Suprapubic skin (tissue), 4 donors: Measurements from ENCODE around the gene RAB35. TPM values are rescaled to one million over a fixed set of nuclear protein-coding genes. Genes with fewer than 3 reads are reported as not detected.

Source experiments
- DNase-seq, 2 donors: peaks; one replicate each; pipeline ENCODE4 v3.0.0-alpha.2; 2019; ENCODE audit warnings: low spot score in 2 of 2
- H3K27ac ChIP-seq: fragments of 200-600 bp; sonication (generic); one replicate; pipeline ENCODE4 v1.5.1; 2019
- H3K27me3 ChIP-seq: fragments of 200-600 bp; sonication (generic); one replicate; pipeline ENCODE4 v1.5.1; 2019
- H3K36me3 ChIP-seq: fragments of 200-600 bp; sonication (generic); one replicate; pipeline ENCODE4 v1.5.1; 2019
- H3K4me1 ChIP-seq: fragments of 200-600 bp; sonication (generic); one replicate; pipeline ENCODE4 v1.5.1; 2019
- H3K4me3 ChIP-seq: fragments of 200-600 bp; sonication (generic); one replicate; pipeline ENCODE4 v1.5.1; 2019; ENCODE audit warnings: mild to moderate bottlenecking
- H3K9me3 ChIP-seq: fragments of 200-600 bp; sonication (generic); one replicate; pipeline ENCODE4 v1.5.1; 2019
- EP300 ChIP-seq: sonication (generic); formaldehyde crosslinking; IDR thresholded peaks from one replicate; pipeline ENCODE4 v1.6.1; 2017; ENCODE audit warnings: antibody characterized with exemption
- POLR2A ChIP-seq, 2 donors: fragments of 450-650 bp; IDR thresholded peaks; one replicate each; pipeline ENCODE4 v1.6.1; 2017; ENCODE audit warnings: antibody characterized with exemption in 2 of 2, mild to moderate bottlenecking in 2 of 2, moderate library complexity in 2 of 2
- POLR2AphosphoS5 ChIP-seq, 3 donors: sonication (generic); formaldehyde crosslinking; IDR thresholded peaks; one replicate each; pipeline ENCODE4 v1.6.1; 2017; ENCODE audit warnings: antibody characterized with exemption in 3 of 3
- WGBS: methylation state at CpG from one replicate; pipeline ENCODE4 v1.1.5; 2018; 5-methylcytosine and 5-hydroxymethylcytosine counted together
- total RNA-seq, 4 donors: library from RNA; depleted of rRNA; stranded (reverse); fragments of >200 nt; gene quantifications; one replicate each; pipeline ENCODE4 v1.1.0, GENCODE V29; 2016
- TF ChIP-seq, protein P1 (sequence below), 2 donors: fragments of 200-600 bp in 1 of 2; fragments of 450-650 bp in 1 of 2; sonication (generic) in 1 of 2; IDR thresholded peaks; one replicate each; pipeline ENCODE4 v1.5.1; 2016 to 2019; ENCODE audit warnings: antibody characterized with exemption in 2 of 2, mild to moderate bottlenecking in 1 of 2, moderate library complexity in 1 of 2

Gene RAB35
- total RNA-seq, 4 donors from 2014 or later: 30.0 to 39.6 (median 33.1) TPM

DNA sequence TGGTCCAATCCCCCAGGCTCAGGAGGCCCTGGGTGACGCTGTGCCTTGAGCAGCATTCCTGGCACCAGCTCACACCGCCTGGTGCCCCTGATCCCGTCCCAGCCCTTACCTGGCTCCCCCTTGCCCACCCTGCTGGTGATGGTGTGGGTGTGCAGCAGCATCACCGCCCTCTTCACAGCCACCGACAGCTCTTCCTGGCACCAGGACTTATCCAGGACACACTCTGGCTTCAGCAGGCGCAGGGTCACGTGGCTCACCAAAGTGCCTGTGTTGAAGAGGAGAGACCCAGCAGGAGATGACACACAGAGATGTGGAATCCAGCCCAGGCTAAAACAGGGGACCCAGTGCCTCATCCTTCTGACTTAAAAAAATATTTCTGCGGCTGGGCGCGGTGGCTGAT, 41.8 kb upstream of the RAB35 start:
- Histone ChIP-seq H3K4me1 (no peaks in the 10 kb centered on the region), H3K36me3 (peaks cover 100% of the 10 kb centered on the region), H3K27ac (no peak overlapping the region), H3K9me3 (no peaks in the 10 kb centered on the region), H3K27me3 (no peaks in the 10 kb centered on the region), H3K4me3 (no peak overlapping the region)
- DNase-seq: no peak
- 100% methylated on average over 9 of the region's 10 CpGs for WGBS
- no peak for TF ChIP-seq EP300
- TF ChIP-seq POLR2A (IDR thresholded peaks at IDR 0.05): no peak

DNA sequence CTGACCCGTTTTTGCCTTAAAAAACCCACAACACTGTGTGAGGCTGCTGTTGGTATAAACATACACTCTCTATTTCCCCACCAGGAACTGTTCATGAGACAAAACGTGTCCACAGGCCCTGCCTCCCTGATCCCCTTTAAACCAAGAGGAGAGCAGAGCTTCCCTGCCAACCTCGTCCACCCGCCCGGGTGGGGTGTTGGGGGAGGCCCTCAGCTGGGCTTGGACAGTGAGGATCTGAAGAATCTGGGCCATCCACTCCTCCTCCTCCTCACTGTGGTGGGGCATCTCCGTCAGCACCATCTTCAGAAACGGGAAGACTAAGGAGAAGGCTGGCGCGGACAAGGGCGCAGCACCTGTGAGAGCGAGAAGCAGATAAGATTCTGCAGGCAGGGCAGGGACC, 41.1 kb upstream of the RAB35 start:
- Histone ChIP-seq H3K27me3 (no peaks in the 10 kb centered on the region), H3K4me3 (no peak overlapping the region), H3K4me1 (no peaks in the 10 kb centered on the region), H3K27ac (no peak overlapping the region), H3K9me3 (no peaks in the 10 kb centered on the region), H3K36me3 (peaks cover 100% of the 10 kb centered on the region)
- DNase-seq: no peak
- TF ChIP-seq POLR2A (IDR thresholded peaks at IDR 0.05): no peak
- no peak for TF ChIP-seq EP300
- TF ChIP-seq POLR2AphosphoS5 (IDR thresholded peaks at IDR 0.05): no peak
- TF ChIP-seq, protein P1, sequence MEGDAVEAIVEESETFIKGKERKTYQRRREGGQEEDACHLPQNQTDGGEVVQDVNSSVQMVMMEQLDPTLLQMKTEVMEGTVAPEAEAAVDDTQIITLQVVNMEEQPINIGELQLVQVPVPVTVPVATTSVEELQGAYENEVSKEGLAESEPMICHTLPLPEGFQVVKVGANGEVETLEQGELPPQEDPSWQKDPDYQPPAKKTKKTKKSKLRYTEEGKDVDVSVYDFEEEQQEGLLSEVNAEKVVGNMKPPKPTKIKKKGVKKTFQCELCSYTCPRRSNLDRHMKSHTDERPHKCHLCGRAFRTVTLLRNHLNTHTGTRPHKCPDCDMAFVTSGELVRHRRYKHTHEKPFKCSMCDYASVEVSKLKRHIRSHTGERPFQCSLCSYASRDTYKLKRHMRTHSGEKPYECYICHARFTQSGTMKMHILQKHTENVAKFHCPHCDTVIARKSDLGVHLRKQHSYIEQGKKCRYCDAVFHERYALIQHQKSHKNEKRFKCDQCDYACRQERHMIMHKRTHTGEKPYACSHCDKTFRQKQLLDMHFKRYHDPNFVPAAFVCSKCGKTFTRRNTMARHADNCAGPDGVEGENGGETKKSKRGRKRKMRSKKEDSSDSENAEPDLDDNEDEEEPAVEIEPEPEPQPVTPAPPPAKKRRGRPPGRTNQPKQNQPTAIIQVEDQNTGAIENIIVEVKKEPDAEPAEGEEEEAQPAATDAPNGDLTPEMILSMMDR (IDR thresholded peaks at IDR 0.05): no peak
- 88% methylated on average over 11 of the region's 11 CpGs for WGBS

DNA sequence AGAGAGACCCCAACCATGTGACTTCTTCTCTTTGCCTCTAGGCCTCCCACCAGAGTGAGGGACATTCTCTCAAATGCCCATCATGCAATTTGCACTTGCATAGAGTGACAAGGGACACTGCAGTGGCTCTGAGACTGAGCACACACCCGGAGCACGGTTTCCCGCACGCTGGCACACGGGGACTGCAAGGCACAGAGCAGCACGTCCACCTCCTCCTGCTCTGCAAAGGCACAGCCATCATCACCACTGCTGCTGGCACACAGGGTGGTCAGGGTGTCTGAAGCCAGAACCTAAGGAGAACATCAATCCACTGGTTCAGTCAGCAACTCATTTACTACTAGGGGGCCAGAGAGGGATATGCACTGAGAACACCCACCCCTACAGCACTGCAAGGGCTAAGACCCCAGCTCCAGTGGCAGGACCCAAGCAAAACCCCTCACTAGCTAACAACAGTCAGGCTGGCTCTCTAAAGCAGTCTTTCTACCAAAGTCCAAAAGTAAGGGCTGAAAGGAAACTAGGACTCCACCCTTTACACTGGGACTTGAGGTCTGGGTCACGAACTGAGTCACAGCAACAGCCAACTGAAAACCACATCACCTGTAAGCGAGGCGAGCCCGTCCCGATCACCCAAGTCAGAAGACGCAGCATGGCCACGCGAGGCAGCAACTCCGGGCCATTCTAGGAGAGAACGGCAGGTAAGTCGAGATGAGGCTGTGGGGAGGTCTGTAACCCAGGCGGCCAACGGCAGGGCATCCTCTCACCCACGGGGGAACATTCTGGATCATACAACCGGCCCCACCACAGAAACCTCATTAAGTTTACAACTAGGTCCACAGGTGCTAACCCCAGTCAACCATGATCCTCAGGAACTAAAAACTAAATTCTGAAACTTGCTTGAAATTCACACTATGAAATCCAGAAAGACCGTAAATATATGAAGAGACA, 40.0 kb upstream of the RAB35 start:
- 95% methylated on average over 12 of the region's 22 CpGs for WGBS
- Histone ChIP-seq H3K36me3 (peaks cover 97% of the 10 kb centered on the region), H3K9me3 (no peaks in the 10 kb centered on the region), H3K4me1 (no peaks in the 10 kb centered on the region), H3K27me3 (no peaks in the 10 kb centered on the region), H3K27ac (no peak overlapping the region), H3K4me3 (no peak overlapping the region)
- no peak for TF ChIP-seq POLR2AphosphoS5 (IDR thresholded peaks at IDR 0.05)
- no peak for TF ChIP-seq EP300
- no peak for TF ChIP-seq POLR2A (IDR thresholded peaks at IDR 0.05)
- TF ChIP-seq, protein P1 (IDR thresholded peaks at IDR 0.05): no peak
- no peak for DNase-seq

DNA sequence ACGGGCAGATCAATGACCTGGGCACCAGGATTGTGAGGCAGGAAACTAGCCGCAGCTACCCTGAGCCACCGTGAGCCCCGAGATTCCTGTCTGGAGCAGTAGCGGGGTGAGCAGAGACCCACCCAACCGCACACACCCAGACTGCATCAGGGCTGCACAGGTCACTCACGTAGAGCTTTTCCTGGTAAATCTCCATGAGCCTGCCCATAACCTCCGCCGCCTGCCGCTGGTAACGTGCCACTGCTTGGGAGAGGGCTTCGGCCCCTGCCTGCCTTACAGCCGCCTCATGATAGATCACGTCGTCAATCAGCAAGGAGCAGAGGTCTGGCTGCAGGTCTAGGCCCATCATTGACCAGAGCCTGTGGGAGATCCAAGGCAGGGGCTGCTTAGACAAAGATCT, 38.5 kb upstream of the RAB35 start:
- no peak for DNase-seq
- H3K4me3 ChIP-seq: no peak overlapping the region
- no peak overlapping the region for H3K27ac ChIP-seq
- H3K9me3 ChIP-seq: no peaks in the 10 kb centered on the region
- H3K36me3 ChIP-seq: peaks cover 97% of the 10 kb centered on the region
- H3K4me1 ChIP-seq: no peaks in the 10 kb centered on the region
- H3K27me3 ChIP-seq: no peaks in the 10 kb centered on the region
- 89% methylated on average over 10 of the region's 15 CpGs for WGBS
- TF ChIP-seq POLR2A (IDR thresholded peaks at IDR 0.05): no peak
- TF ChIP-seq, protein P1 (IDR thresholded peaks at IDR 0.05): no peak
- TF ChIP-seq POLR2AphosphoS5 (IDR thresholded peaks at IDR 0.05): no peak
- TF ChIP-seq EP300: no peak

DNA sequence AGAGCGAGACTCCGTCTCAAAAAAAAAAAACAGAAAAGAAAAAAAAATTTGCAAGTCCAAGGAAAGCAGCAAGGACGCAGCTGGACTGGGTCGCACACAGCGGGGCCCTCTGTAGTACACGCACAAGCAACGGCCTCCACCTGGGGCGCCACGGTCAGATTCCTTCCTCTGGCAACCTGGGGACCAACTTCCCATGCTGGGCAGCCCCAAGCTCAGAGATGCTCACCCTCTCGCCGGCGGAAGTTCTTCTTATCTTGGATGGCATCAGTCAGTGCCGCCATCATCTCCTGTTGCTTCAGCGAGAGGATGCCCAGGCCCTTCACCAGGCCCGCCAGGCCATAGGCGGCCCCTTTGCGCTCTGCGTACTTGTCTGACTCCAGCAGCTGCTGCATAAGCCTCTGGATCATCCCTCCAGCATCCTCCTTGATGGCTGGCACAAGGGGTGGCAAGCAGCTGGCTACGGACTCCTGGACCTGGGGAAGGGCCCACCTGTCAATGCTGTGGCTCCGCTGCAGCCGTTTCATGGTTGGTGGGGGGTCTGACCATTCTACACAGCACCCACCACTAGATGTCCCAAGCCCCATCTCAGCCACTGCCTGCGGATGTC, 34.5 kb upstream of the RAB35 start:
- Histone ChIP-seq H3K27ac (no peak overlapping the region), H3K4me1 (no peaks in the 10 kb centered on the region), H3K4me3 (no peak overlapping the region), H3K9me3 (no peaks in the 10 kb centered on the region), H3K27me3 (no peaks in the 10 kb centered on the region), H3K36me3 (peaks cover 97% of the 10 kb centered on the region)
- no peak for TF ChIP-seq POLR2A (IDR thresholded peaks at IDR 0.05)
- no peak for TF ChIP-seq POLR2AphosphoS5 (IDR thresholded peaks at IDR 0.05)
- TF ChIP-seq EP300: no peak
- TF ChIP-seq, protein P1 (IDR thresholded peaks at IDR 0.05): no peak
- DNase-seq: no peak
- WGBS: 91% methylated on average over 19 of the region's 22 CpGs
